Measurements from ENCODE around the gene SFXN5.

Gene SFXN5

DNA sequence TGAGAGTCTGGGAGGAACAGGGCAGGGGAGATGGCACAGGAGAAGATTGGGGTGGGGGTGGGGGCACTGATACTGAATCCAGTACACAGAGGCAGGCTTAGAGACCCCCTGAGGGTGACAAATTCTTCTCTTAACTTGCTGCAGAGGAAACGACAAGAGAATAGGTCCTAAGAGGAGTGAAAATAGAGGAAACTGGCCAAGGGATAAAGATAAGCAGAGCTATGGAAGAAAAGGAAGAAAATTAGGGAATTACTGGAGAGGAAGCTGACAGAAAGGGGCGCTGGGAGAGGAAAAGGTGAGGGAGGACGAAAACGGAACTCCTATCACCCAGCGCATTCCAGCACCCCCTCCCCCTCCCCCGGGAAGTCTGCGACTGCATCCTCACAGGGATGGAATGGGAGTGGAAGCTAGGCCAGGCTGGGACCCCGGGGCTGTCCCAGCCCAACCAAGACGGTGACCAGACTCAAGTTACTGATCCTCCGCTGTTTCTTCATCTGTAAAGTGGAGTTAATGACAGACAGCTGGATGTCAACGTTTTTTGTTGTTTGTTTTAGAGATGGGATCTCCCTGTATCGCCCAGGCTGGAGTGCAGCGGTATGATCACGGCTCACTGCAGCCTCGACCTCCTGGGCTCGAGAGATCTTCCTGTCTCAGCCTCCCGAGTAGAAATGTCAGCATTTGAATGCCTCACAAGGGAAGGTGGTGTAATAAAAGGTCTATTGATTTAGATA, 156.8 kb downstream of the SFXN5 start:
- H2AFZ ChIP-seq (ENCODE audit: low read depth, low read length, severe bottlenecking): no peak overlapping the region
- no peaks in the 10 kb centered on the region for H4K20me1 ChIP-seq (ENCODE audit: low read depth, low read length)
- no peaks in the 10 kb centered on the region for H3K79me2 ChIP-seq (ENCODE audit: insufficient read depth, low read length)
- no peak overlapping the region for H3K4me3 ChIP-seq (ENCODE audit: insufficient read depth, low read length, poor library complexity, severe bottlenecking)
- no peak overlapping the region for H3K27ac ChIP-seq (ENCODE audit: low read depth, low read length)
- H3K9ac ChIP-seq (ENCODE audit: low read length): no peak overlapping the region
- H3K9me2 ChIP-seq (replicated peaks; ENCODE audit: insufficient read depth, low read length): no peaks in the 10 kb centered on the region
- H3K27me3 ChIP-seq (ENCODE audit: low read length): no peaks in the 10 kb centered on the region
- no peak overlapping the region for H3K4me2 ChIP-seq (ENCODE audit: low read depth, low read length, poor library complexity, severe bottlenecking)
- no peaks in the 10 kb centered on the region for H3K36me3 ChIP-seq (ENCODE audit: low read length)
- TF ChIP-seq EZH2phosphoT487 (conservative IDR thresholded peaks at IDR 0.05; ENCODE audit: low read length): no peak
- H3K9me3 ChIP-seq (ENCODE audit: insufficient read depth, low read length): no peaks in the 10 kb centered on the region
- H3F3A ChIP-seq (ENCODE audit: insufficient read depth): no peaks in the 10 kb centered on the region

DNA sequence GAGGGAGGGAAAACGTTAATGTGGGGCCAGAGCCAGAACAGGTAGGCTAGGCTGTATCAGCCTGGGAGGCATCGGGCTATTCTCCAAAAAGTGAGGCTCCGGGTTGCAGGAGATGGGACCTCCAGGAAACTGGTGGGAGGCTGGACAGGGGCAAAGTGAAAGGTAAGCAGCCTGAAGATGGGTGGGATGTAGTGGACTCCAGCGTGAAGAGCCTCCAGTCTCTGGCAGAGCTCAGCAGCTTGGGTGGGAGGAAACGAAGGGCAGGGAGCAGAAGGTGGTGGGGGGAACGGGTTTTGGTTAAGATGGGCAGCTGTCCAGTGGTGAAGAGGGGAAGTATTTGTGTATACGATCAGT, 157.3 kb downstream of the SFXN5 start:
- H2AFZ ChIP-seq (ENCODE audit: low read depth, low read length, severe bottlenecking): no peak overlapping the region
- no peaks in the 10 kb centered on the region for H3K79me2 ChIP-seq (ENCODE audit: insufficient read depth, low read length)
- H3K4me2 ChIP-seq (ENCODE audit: low read depth, low read length, poor library complexity, severe bottlenecking): no peak overlapping the region
- no peak overlapping the region for H3K4me3 ChIP-seq (ENCODE audit: insufficient read depth, low read length, poor library complexity, severe bottlenecking)
- H4K20me1 ChIP-seq (ENCODE audit: low read depth, low read length): no peaks in the 10 kb centered on the region
- H3K36me3 ChIP-seq (ENCODE audit: low read length): no peaks in the 10 kb centered on the region
- no peaks in the 10 kb centered on the region for H3K9me3 ChIP-seq (ENCODE audit: insufficient read depth, low read length)
- TF ChIP-seq EZH2phosphoT487 (conservative IDR thresholded peaks at IDR 0.05; ENCODE audit: low read length): no peak
- no peaks in the 10 kb centered on the region for H3F3A ChIP-seq (ENCODE audit: insufficient read depth)
- H3K9ac ChIP-seq (ENCODE audit: low read length): no peak overlapping the region
- no peak overlapping the region for H3K27ac ChIP-seq (ENCODE audit: low read depth, low read length)
- no peaks in the 10 kb centered on the region for H3K27me3 ChIP-seq (ENCODE audit: low read length)
- H3K9me2 ChIP-seq (replicated peaks; ENCODE audit: insufficient read depth, low read length): no peaks in the 10 kb centered on the region

DNA sequence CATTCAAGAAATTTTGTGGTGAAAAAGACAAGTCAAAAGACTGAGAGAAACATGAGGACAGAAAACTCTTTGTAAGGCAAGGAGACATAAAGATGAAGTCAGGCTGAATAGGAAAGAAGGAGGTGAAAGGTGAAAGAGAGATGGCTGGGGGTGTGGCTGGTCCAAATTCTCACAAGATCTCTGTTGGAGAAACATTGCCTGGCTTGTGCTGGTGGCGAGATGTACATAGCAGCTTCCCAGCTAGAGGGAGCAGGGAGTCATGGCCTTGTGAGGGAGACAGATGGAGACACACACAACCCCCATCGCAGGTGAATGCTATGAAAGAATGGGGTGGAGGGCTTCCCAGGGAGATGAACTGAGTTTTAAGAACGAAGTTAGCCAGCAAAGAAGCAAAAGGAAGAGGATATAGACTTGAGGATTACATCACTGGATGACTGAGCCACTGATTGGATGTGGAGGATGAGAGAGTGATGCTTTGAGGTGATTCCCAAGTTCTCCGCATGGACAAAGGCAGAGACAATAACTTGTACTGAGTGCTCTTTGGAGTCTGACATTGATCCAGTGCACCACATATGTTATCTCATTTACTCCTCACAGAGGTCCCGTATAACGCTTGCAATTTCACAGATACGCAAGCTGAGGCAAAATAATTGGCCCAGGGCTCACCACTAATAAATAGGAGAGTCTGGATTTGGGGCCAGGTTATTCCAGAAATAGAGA, 157.9 kb downstream of the SFXN5 start:
- Histone ChIP-seq H3K4me2 (ENCODE audit: low read depth, low read length, poor library complexity, severe bottlenecking) (no peak overlapping the region), H3K9me2 (replicated peaks; ENCODE audit: insufficient read depth, low read length) (no peaks in the 10 kb centered on the region), H3K79me2 (ENCODE audit: insufficient read depth, low read length) (no peaks in the 10 kb centered on the region), H2AFZ (ENCODE audit: low read depth, low read length, severe bottlenecking) (no peak overlapping the region), H3F3A (ENCODE audit: insufficient read depth) (no peaks in the 10 kb centered on the region), H4K20me1 (ENCODE audit: low read depth, low read length) (no peaks in the 10 kb centered on the region), H3K27me3 (ENCODE audit: low read length) (no peaks in the 10 kb centered on the region), H3K9me3 (ENCODE audit: insufficient read depth, low read length) (no peaks in the 10 kb centered on the region), H3K36me3 (ENCODE audit: low read length) (no peaks in the 10 kb centered on the region), H3K9ac (ENCODE audit: low read length) (no peak overlapping the region), H3K27ac (ENCODE audit: low read depth, low read length) (no peak overlapping the region), H3K4me3 (ENCODE audit: insufficient read depth, low read length, poor library complexity, severe bottlenecking) (no peak overlapping the region)
- TF ChIP-seq EZH2phosphoT487 (conservative IDR thresholded peaks at IDR 0.05; ENCODE audit: low read length): no peak
- TF ChIP-seq, protein P1, sequence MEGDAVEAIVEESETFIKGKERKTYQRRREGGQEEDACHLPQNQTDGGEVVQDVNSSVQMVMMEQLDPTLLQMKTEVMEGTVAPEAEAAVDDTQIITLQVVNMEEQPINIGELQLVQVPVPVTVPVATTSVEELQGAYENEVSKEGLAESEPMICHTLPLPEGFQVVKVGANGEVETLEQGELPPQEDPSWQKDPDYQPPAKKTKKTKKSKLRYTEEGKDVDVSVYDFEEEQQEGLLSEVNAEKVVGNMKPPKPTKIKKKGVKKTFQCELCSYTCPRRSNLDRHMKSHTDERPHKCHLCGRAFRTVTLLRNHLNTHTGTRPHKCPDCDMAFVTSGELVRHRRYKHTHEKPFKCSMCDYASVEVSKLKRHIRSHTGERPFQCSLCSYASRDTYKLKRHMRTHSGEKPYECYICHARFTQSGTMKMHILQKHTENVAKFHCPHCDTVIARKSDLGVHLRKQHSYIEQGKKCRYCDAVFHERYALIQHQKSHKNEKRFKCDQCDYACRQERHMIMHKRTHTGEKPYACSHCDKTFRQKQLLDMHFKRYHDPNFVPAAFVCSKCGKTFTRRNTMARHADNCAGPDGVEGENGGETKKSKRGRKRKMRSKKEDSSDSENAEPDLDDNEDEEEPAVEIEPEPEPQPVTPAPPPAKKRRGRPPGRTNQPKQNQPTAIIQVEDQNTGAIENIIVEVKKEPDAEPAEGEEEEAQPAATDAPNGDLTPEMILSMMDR (IDR thresholded peaks at IDR 0.05; ENCODE audit: insufficient read depth, low read length, poor library complexity, severe bottlenecking): no peak

DNA sequence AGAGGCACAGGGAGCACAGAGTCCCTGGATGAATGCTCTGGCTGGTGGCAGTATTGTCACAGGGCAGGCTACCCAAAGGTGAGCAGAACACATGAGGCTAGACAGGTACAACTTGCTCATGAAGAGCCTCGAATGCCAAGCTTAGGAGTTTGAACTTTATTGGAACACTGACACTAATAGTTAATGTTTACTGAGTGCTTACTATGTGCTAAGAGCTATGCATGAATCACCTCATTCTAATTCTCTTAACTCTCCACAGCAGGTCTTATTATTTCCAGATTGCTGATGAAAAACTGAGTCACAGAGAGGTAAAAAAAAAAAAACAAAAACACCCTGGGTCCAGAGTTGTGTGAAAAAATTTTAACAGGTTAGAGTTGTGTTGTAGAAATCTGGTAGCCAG, 160.3 kb downstream of the SFXN5 start:
- Histone ChIP-seq H4K20me1 (ENCODE audit: low read depth, low read length) (no peaks in the 10 kb centered on the region), H3K9ac (ENCODE audit: low read length) (no peak overlapping the region), H3K27me3 (ENCODE audit: low read length) (no peaks in the 10 kb centered on the region), H3K36me3 (ENCODE audit: low read length) (no peaks in the 10 kb centered on the region), H3K9me2 (replicated peaks; ENCODE audit: insufficient read depth, low read length) (no peaks in the 10 kb centered on the region), H3K4me2 (ENCODE audit: low read depth, low read length, poor library complexity, severe bottlenecking) (no peak overlapping the region), H3K4me3 (ENCODE audit: insufficient read depth, low read length, poor library complexity, severe bottlenecking) (no peak overlapping the region), H3K9me3 (ENCODE audit: insufficient read depth, low read length) (no peaks in the 10 kb centered on the region), H3K79me2 (ENCODE audit: insufficient read depth, low read length) (no peaks in the 10 kb centered on the region), H2AFZ (ENCODE audit: low read depth, low read length, severe bottlenecking) (no peak overlapping the region), H3F3A (ENCODE audit: insufficient read depth) (no peaks in the 10 kb centered on the region), H3K27ac (ENCODE audit: low read depth, low read length) (no peak overlapping the region)
- no peak for TF ChIP-seq EZH2phosphoT487 (conservative IDR thresholded peaks at IDR 0.05; ENCODE audit: low read length)
- TF ChIP-seq, protein P1 (IDR thresholded peaks at IDR 0.05; ENCODE audit: insufficient read depth, low read length, poor library complexity, severe bottlenecking): no peak
